Stimulated activated CD8-positive, alpha-beta memory T cell treated with anti-CD3 and anti-CD28 coated beads, Interleukin-15, amount 100 ng/mL, for 24 hours (primary cell): ENCODE results near the gene PGM3.

Experiments
- DNase-seq: peaks from one replicate; pipeline ENCODE4 v3.0.0-alpha.2; 2020; ENCODE audit warnings: low read depth

Gene PGM3

DNA sequence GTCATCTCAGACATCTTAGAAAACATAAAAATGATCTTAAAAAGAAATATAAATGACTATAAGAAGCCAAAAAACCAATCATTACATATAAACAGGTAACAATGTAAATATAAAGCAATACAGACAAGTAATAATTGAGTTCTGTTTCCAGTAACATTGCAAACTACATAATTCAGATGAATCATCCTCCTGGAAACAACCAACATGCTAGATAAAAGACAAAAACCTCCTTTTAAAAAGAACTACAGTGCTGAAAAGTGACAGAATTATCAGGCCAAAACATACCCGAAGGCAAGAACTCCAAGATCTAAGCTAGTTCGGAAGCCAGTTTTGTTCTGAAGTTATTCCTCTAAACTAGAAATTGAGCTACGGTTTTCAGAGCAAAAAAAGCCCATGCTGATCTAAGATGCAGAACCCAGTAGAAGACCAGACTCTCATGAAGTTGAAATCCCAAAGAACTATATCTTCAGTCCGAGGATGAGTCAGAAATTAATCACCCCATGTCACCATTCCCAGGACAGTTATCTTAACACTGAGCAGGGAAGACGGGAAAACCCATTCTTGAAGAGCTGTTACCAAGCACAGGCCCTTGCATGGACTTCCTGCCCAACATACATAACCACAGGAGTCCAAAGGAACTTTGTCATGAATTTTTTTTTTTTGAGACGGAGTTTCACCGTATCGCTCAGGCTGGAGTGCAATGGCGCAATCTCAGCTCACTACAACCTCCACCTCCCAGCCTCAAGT lies 9.8 kb downstream of the PGM3 start:
- DNase-seq: no peak

DNA sequence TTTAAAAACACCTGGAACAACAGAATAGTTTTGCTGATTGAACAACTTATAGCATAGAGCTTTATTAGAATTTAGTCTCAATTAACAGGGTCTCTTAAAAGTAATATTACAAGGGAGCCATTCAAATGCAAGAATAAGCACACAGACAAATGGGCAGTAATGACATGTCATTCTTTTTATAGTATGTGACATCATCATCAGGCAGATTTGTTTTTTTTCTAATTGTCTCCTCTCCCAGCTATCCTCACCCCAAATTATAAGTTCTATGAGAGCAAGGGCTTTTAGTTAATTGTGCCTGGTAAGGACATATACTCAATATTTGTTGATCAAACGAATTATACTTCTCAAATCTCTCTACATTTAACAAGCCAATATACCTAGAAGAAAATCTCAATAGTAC lies 11.0 kb downstream of the PGM3 start:
- no peak for DNase-seq

GRCh38 chr6:83180426-83180950 lies 12.6 kb downstream of the PGM3 start:
- no peak for DNase-seq

DNA sequence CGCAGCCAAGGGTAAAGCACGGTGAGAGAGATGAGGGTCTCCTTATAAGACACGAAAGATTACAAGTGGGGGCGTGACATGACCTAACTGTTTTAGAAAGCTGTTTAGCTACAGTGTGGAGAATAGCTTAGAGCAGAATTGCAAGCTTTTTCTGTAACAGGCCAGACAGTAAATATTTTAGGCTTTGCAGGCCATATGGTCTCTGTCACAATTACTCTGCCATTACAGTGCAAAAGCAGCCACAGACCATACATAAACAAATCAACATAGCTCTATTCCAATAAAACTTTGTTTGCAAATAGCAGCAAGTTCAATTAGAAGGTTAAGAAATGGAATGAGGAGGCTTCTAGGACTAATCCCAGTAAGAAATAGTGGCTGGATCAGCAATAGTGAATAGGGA lies 16.8 kb downstream of the PGM3 start:
- DNase-seq: no peak

- no peak for DNase-seq
Observed at GRCh38 chr6:83169511-83169910, 23.6 kb downstream of the PGM3 start.

DNA sequence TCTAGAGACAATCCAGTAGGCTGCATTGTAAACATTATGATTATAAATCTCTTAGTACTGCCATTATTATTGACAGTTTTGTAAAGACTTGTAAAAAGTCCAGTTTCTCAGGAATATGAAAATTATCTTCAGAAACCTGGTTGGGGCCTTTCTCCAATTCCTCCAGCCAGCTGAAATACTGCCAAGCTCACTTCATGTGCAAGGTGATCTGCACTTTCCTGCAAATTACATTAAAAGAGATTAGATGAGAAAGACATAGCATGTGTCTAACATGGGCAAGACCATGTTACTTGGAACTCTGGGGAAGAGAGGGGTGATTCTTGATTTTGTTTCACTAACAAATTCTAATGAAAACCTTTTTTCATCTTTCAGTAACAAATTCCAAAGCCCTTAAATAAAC lies 24.0 kb downstream of the PGM3 start:
- no peak for DNase-seq

DNA sequence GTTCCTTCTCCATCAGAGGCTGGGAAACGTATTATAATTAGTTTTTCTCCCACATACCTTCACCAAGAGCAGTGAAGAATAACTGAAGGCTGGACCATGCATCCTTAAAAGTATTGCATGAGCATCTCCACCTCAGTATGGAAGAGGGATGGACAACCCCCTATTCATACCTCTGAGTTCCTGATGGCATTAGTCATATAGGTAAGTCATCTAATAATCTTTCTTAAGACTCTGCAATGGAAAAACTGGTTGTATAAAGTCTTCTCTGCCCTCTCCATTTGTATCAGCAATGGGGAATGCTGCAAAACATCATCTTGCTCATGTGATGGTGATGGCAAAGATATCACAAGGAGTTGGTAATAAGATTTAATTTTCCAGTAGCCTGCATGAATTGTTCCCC lies 24.5 kb downstream of the PGM3 start:
- DNase-seq: no peak

- DNase-seq: no peak
Observed at GRCh38 chr6:83167726-83168278, 25.3 kb downstream of the PGM3 start.

DNA sequence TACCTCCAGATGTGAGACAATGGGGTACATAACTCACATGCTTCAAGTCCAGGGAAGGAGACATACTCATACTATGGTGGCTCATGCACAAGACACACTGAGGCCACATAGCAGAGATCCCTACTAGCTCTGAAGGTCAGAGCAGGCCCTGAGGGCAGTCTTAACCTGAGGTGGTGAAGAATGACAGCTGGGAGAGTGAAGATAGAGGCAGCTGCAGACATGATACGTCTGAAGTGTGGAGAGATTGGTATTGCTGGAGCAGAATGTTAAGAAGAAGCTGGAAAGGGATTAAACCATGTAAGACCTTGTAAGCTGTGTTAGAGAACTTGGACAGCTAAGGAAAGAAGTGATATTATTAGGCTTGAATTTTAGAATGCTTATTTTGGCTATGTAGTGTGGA lies 32.9 kb downstream of the PGM3 start:
- no peak for DNase-seq

DNA sequence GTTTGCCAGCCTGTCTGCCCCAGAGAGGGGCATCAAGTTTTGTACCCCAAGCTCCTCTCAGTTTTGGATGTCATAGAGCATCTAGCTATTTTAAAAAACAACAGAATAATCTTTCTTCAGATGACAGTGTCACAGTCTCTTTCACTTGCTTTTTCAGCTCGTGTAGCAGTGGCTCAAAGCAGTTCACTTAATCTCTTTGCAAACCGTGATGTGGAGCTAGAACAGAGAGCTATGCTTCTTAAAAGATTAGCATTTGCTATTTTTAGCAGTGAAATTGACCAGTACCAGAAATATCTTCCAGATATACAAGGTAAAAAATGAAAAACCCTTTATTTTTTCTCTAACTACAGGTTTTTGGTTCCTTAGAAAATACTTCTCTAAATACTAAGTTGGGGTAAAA lies 37.3 kb downstream of the PGM3 start:
- DNase-seq: no peak

DNA sequence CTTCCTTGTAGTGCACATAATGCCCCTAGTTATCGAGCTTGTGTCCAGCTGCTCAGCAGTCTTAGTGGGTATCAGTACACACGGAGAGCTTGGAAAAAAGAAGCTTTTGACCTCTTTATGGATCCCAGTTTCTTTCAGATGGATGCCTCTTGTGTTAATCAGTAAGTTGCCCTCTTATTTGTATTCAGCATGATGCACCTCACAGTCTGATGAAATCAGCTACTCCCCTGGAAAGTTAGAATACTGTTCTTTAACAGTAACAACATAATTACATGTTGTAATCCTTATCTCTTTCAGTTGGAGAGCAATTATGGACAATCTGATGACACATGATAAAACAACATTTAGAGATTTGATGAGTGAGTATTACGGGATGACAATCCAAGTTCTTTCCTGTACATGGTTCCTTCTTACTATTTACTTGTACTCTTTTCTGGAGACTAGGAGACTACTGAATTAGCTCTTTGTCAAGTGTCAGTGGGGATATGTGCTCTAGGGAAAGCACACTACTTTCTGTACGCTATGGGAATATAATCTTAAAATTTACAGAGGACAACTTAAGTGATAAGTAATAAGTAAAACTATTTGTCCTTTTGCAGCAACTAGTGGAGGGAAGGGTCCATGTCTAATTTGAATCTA lies 39.1 kb downstream of the PGM3 start:
- no peak for DNase-seq

DNA sequence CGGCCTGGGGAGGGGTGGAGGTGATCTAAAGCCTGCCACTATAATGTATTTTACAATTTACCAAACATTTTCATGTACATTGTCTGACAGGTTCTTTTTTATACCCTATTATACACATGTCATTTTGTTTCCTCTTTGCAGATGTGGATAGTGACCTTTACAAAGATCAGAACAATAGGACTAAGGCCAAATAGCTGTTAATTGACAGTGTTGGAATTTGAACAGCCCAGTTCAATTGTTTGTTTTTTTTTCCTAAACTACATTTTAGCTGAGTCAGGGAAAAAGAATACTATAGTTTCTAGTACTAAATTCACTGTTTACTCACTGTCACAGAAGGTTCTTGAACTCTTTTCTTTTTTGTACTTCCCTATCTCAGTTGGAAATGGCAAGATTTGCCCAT lies 40.2 kb downstream of the PGM3 start:
- DNase-seq: no peak

GRCh38 chr6:83151114-83151513 lies 42.0 kb downstream of the PGM3 start:
- no peak for DNase-seq

DNA sequence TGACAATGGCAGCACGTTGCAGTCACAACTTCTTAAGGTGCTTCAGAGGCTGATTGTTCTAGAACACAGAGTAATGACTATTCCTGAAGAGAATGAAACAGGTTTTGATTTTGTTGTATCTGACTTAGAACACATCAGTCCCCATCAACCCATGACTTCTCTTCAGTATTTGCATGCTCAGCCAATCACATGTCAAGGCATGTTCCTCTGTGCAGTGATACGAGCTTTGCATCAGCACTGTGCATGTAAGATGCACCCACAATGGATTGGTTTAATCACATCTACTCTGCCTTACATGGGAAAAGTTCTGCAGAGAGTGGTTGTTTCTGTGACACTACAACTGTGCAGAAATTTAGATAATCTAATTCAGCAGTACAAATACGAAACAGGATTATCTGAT lies 54.3 kb downstream of the PGM3 start:
- DNase-seq: no peak

DNA sequence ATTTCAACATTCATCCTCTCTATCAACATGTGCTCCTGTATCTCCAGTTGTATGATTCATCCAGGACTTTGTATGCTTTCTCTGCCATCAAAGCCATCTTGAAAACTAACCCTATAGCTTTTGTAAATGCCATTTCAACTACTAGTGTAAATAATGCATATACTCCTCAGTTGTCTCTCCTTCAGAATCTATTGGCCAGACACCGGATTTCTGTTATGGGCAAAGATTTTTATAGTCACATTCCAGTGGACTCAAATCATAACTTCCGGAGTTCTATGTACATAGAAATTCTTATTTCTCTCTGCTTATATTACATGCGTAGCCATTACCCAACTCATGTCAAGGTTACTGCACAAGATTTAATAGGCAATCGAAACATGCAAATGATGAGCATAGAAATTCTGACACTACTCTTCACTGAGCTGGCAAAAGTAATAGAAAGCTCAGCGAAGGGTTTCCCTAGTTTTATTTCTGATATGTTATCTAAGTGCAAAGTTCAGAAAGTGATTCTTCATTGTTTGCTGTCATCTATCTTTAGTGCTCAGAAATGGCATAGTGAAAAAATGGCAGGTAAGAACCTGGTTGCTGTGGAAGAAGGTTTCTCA lies 54.8 kb downstream of the PGM3 start:
- no peak for DNase-seq

DNA sequence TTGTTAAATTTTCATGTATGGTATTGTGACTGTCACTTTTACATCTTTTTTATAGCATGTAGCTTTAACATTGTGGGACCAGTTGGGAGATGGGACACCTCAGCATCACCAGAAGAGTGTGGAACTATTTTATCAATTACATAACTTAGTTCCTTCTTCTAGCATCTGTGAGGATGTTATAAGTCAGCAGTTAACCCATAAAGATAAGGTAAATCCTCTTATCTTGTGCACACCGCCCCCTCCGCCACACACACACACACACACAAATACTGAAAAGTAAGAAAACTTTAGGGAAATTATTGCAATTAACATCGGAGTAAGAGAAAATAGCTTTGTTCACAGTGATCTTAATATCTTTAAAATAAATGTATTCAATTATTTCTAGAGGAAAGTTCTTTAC lies 60.9 kb downstream of the PGM3 start:
- DNase-seq: no peak

DNA sequence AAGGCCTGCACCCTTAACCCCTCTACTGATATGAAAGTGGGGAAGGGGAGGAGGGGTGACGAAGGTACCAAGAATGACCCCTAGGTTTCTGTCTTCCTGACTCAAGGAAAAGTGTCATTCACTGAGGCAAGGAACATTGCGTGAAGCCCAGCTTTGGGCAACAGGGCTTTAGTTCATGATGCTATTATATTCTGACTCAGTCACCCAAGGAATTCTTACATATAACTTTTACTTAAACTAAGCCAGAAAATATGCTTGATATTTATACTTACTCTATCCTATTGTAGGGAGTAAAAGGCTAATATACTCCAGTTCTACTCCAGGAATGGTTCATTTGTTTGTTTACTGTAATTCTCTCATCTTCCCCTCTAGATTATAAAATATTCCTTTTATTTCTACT lies 65.1 kb downstream of the PGM3 start:
- no peak for DNase-seq

- no peak for DNase-seq
Observed at GRCh38 chr6:83127258-83127657, 65.8 kb downstream of the PGM3 start.

- DNase-seq: no peak
Observed at GRCh38 chr6:83126807-83127206, 66.3 kb downstream of the PGM3 start.

DNA sequence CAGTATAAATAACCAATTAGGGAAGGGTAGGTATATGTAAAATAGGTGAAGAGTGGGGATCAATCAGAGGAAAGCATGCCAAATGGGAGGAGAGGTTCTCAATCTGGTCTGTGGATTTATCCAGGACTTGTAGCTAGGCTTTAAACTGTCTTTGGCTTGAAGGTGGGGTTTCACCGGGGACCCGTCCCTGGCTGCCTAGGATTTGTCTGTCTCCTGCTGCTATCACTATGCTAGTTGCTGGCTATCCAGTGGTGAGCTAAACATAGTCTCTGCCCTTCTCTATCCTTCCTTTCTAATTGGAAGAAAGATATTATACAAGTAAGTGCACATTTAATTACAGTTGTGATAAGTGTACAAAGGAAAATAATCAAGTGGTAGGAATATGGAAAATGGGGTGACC lies 66.8 kb downstream of the PGM3 start:
- DNase-seq: no peak

DNA sequence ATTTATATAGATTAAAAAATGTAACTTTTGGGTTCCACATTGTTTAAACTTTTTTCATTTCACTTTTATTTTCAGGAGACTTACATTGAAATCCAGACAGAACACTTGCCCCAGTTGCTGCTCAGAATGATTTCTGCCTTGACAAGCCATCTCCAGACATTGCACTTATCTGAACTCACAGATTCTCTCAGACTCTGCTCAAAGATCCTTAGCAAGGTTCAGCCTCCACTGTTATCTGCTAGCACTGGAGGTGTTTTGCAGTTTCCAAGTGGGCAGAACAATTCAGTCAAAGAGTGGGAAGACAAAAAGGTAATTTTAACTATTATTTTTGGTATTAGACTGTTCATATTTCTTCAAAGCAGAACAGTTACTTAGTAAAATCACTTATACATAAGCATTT lies 67.6 kb downstream of the PGM3 start:
- no peak for DNase-seq

DNA sequence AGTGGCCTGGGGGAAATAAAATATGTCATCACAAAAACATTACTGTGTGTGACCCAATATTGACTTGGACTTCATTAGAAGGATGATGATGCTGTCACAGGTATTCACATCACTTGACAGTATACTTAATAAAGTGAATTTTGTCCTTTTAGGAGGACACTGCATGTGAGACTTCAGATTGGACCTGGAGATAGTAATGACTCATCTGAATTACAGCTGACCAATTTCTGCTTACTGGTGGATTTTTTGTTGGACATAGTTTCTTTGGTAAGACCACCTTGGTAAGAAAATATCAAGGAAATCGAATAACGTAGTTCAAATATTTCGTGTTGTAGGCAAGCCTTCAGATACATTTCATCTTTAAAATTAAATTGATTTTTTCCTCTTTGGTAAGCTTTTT lies 68.5 kb downstream of the PGM3 start:
- no peak for DNase-seq

- DNase-seq: no peak
Observed at GRCh38 chr6:83119742-83120300, 73.2 kb downstream of the PGM3 start.
